Measurements from ENCODE around the gene SYNGR3. TPM values are rescaled to one million over a fixed set of nuclear protein-coding genes. Genes with fewer than 3 reads are reported as not detected.

The SYNGR3 gene
- total and polyA plus RNA-seq, 2 of the 13 experiments (the other 11 are each of a cell fraction or from before 2014, with no cell fraction given), result 0.97 to 5.7 TPM

- H3K9me3 ChIP-seq (ENCODE audit: low read length), result no peaks in the 10 kb centered on the region
- H3K4me2 ChIP-seq (ENCODE audit: low read depth, low read length), result peak within 1 kb of the TSS; percentile 89
- H3K9ac ChIP-seq (ENCODE audit: insufficient read depth, low read depth, low read length), result peak within 1 kb of the TSS; percentile 60
- no peaks in the 10 kb centered on the region for H3K36me3 ChIP-seq (replicated peaks in 1 of 2; ENCODE audit: control insufficient read depth in 1 of 2, insufficient read depth in 2 of 2, low read length in 2 of 2)
- peaks cover 1 to 9% of the 10 kb centered on the region in 2 experiments; a peak in 2 of 5 replicates for H3K27me3 ChIP-seq (ENCODE audit: control insufficient read depth in 1 of 2, insufficient read depth in 2 of 2, low read length in 2 of 2)
- peaks cover 3% of the 10 kb centered on the region for H3K79me2 ChIP-seq (ENCODE audit: insufficient read depth, low read length)
- H3K4me3 ChIP-seq (replicated peaks in 1 of 3; ENCODE audit: insufficient read depth in 1 of 3, low read depth in 2 of 3, low read length in 3 of 3), result peak within 1 kb of the TSS; percentile 59 to 79 (median 77)
- H3K27ac ChIP-seq (ENCODE audit: extremely low read length, insufficient read depth, low read length), result no peak within 1 kb of the TSS
- WGBS (ENCODE audit: low lambda C conversion rate), result 5% methylated on average over 8 of the region's 59 CpGs
- BruUV-seq (replicated peaks), result no TSS peak
- DNase-seq (ENCODE audit: low spot score), result no peak
- 0 out of 2 replicates have a peak, but pooled peaks cover 7% of the 10 kb centered on the region for H4K20me1 ChIP-seq (ENCODE audit: insufficient read depth, low read length)
- intact Hi-C loops (cut with micrococcal nuclease; ENCODE audit: unreplicated experiment), result no loop called here
- FAIRE-seq, result no peak
- no peak; the same call in 2 of the 3 replicates for ATAC-seq
- H2AFZ ChIP-seq (ENCODE audit: low read length), result no peak within 1 kb of the TSS
- in situ Hi-C loops (cut with HindIII; ENCODE audit: extremely low pct_ligation_motif_present, low pct_unique_long_range_greater_than_20kb), result no loop called here
- CTCF ChIA-PET (ENCODE audit: low intra/inter-chr PET ratio, low total read pairs), result no interaction called here
- peaks cover 65% of the 10 kb centered on the region for H3K4me1 ChIP-seq (ENCODE audit: insufficient read depth, low read length)
- POLR2A ChIA-PET, result interaction anchor here (1.0 to 6.2 kb wide), 7 partner anchors 8 to 129 kb away, joined by 3 to 62 read pairs (median 7); partner anchors contain the start of genes NTHL1, TRAF7 and TSC2
- TF ChIP-seq PREB (CRISPR knock-in tag; IDR thresholded peaks at IDR 0.05) (no peak), ZNF530 (CRISPR knock-in tag; IDR thresholded peaks at IDR 0.05; ENCODE audit: low read depth) (no peak), IKZF1 (IDR thresholded peaks at IDR 0.05) (no peak), PPARG (CRISPR knock-in tag; conservative IDR thresholded peaks at IDR 0.05) (no peak), GABPB1 (CRISPR knock-in tag; IDR thresholded peaks at IDR 0.05) (no peak), ZNF33A (CRISPR knock-in tag; IDR thresholded peaks at IDR 0.05; ENCODE audit: borderline replicate concordance) (no peak), GLMP (CRISPR knock-in tag; IDR thresholded peaks at IDR 0.05; ENCODE audit: borderline replicate concordance) (no peak), ZKSCAN8 (CRISPR knock-in tag; IDR thresholded peaks at IDR 0.05; ENCODE audit: borderline replicate concordance) (peak; percentile 98), TRIM22 (IDR thresholded peaks at IDR 0.05) (no peak), KDM3A (CRISPR knock-in tag; IDR thresholded peaks at IDR 0.05; ENCODE audit: low read depth) (no peak), FOSL1 (CRISPR knock-in tag; IDR thresholded peaks at IDR 0.05; ENCODE audit: borderline replicate concordance) (no peak), PAWR (CRISPR knock-in tag; IDR thresholded peaks at IDR 0.05; ENCODE audit: borderline replicate concordance) (no peak), ESRRA (CRISPR knock-in tag; IDR thresholded peaks at IDR 0.05; ENCODE audit: low read depth) (no peak)
- TF ChIP-seq, protein P1, sequence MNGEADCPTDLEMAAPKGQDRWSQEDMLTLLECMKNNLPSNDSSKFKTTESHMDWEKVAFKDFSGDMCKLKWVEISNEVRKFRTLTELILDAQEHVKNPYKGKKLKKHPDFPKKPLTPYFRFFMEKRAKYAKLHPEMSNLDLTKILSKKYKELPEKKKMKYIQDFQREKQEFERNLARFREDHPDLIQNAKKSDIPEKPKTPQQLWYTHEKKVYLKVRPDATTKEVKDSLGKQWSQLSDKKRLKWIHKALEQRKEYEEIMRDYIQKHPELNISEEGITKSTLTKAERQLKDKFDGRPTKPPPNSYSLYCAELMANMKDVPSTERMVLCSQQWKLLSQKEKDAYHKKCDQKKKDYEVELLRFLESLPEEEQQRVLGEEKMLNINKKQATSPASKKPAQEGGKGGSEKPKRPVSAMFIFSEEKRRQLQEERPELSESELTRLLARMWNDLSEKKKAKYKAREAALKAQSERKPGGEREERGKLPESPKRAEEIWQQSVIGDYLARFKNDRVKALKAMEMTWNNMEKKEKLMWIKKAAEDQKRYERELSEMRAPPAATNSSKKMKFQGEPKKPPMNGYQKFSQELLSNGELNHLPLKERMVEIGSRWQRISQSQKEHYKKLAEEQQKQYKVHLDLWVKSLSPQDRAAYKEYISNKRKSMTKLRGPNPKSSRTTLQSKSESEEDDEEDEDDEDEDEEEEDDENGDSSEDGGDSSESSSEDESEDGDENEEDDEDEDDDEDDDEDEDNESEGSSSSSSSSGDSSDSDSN (CRISPR knock-in tag; IDR thresholded peaks at IDR 0.05), result 0 out of 2 replicates have a peak, but pooled peaks have one; percentile 41
- TF ChIP-seq, protein P2, sequence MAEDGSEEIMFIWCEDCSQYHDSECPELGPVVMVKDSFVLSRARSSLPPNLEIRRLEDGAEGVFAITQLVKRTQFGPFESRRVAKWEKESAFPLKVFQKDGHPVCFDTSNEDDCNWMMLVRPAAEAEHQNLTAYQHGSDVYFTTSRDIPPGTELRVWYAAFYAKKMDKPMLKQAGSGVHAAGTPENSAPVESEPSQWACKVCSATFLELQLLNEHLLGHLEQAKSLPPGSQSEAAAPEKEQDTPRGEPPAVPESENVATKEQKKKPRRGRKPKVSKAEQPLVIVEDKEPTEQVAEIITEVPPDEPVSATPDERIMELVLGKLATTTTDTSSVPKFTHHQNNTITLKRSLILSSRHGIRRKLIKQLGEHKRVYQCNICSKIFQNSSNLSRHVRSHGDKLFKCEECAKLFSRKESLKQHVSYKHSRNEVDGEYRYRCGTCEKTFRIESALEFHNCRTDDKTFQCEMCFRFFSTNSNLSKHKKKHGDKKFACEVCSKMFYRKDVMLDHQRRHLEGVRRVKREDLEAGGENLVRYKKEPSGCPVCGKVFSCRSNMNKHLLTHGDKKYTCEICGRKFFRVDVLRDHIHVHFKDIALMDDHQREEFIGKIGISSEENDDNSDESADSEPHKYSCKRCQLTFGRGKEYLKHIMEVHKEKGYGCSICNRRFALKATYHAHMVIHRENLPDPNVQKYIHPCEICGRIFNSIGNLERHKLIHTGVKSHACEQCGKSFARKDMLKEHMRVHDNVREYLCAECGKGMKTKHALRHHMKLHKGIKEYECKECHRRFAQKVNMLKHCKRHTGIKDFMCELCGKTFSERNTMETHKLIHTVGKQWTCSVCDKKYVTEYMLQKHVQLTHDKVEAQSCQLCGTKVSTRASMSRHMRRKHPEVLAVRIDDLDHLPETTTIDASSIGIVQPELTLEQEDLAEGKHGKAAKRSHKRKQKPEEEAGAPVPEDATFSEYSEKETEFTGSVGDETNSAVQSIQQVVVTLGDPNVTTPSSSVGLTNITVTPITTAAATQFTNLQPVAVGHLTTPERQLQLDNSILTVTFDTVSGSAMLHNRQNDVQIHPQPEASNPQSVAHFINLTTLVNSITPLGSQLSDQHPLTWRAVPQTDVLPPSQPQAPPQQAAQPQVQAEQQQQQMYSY (CRISPR knock-in tag; IDR thresholded peaks at IDR 0.05), result 0 out of 2 replicates have a peak, but pooled peaks have one; percentile 22
Observed at GRCh38 chr16:2026461-2027023, 36.8 kb downstream of the SYNGR3 start, which contains the start of gene NHERF2. Gene NHERF2 (plus strand): TSS chr16:2026902. CDS start chr16:2027006, 104 bp downstream.

Data from HepG2 (cell line).